Stimulated activated CD4-positive, alpha-beta T cell treated with anti-CD3 and anti-CD28 coated beads, Interleukin-15, amount 100 ng/mL, for 1 hour (primary cell): ENCODE results near the gene TLR9.

Source experiments
- DNase-seq, 2 donors: peaks; one replicate each; pipeline ENCODE4 v3.0.0-alpha.2; 2020; ENCODE audit warnings: low read depth in 1 of 2, low spot score in 1 of 2

Gene TLR9

GRCh38 chr3:52175416-52176179 is 49.8 kb downstream of the TLR9 start:
- DNase-seq = no peak

- no peak for DNase-seq
Observed at GRCh38 chr3:52174896-52175295, 50.5 kb downstream of the TLR9 start.

- no peak for DNase-seq
Observed at GRCh38 chr3:52173101-52173500, 52.3 kb downstream of the TLR9 start.

GRCh38 chr3:52172262-52172757 is 53.1 kb downstream of the TLR9 start:
- DNase-seq = no peak

- no peak for DNase-seq
Observed at GRCh38 chr3:52171514-52172261, 53.8 kb downstream of the TLR9 start.
